Natural killer cell (primary cell): ENCODE measurements around the gene HOMER1. TPM values are rescaled to one million over a fixed set of nuclear protein-coding genes. Genes with fewer than 3 reads are reported as not detected.

ENCODE experiments used
- ATAC-seq, 3 donors: fragments of 150-1000 bp in 2 of 3; fragments of 200-7000 bp in 1 of 3; cut with Tn5 transposase; 1 replicate in 1 of 3; 2 replicates in 2 of 3; pipeline ENCODE4 v1.10.0; 2021; ENCODE audit warnings: mild to moderate bottlenecking in 2 of 3, moderate library complexity in 2 of 3
- DNase-seq, 2 donors: peaks; one replicate each; pipeline versions ENCODE4 v3.0.0 to v3.0.0-alpha.2; 2013 to 2021; ENCODE audit warnings: mixed read lengths in 1 of 2
- H3K27ac ChIP-seq: one replicate; pipeline ENCODE4 v1.5.1; 2013; ENCODE audit warnings: mild to moderate bottlenecking, low read length
- H3K27me3 ChIP-seq: one replicate; pipeline ENCODE4 v1.6.1; 2013; ENCODE audit warnings: low read length; ENCODE audit not compliant: control insufficient read depth, insufficient read depth
- H3K36me3 ChIP-seq: one replicate; pipeline ENCODE4 v1.6.1; 2013; ENCODE audit warnings: low read length; ENCODE audit not compliant: control insufficient read depth, insufficient read depth
- H3K4me1 ChIP-seq: one replicate; pipeline ENCODE4 v1.6.1; 2013; ENCODE audit warnings: low read length; ENCODE audit not compliant: control insufficient read depth, insufficient read depth
- H3K4me3 ChIP-seq: one replicate; pipeline ENCODE4 v1.5.1; 2013; ENCODE audit warnings: low read length
- H3K9me3 ChIP-seq: one replicate; pipeline ENCODE4 v1.6.1; 2013; ENCODE audit warnings: low read length; ENCODE audit not compliant: control insufficient read depth, insufficient read depth
- H3K27ac Mint-ChIP-seq, 2 donors: one replicate each; pipeline ENCODE4 v1.8.0; 2022; ENCODE audit warnings: mild to moderate bottlenecking in 2 of 2, mixed read lengths in 2 of 2, moderate library complexity in 1 of 2
- H3K27me3 Mint-ChIP-seq, 2 donors: one replicate each; pipeline ENCODE4 v1.8.0; 2022; ENCODE audit warnings: low read depth in 2 of 2, mixed read lengths in 2 of 2
- H3K36me3 Mint-ChIP-seq: one replicate; pipeline ENCODE4 v1.8.0; 2022; ENCODE audit warnings: mixed read lengths
- H3K4me1 Mint-ChIP-seq, 2 donors: one replicate each; pipeline ENCODE4 v1.8.0; 2022; ENCODE audit warnings: mixed read lengths in 2 of 2
- H3K4me3 Mint-ChIP-seq: one replicate; pipeline ENCODE4 v1.8.0; 2022; ENCODE audit warnings: mild to moderate bottlenecking, moderate library complexity, mixed read lengths
- H3K9me3 Mint-ChIP-seq, 2 donors: one replicate each; pipeline ENCODE4 v1.8.0; 2022; ENCODE audit warnings: mixed read lengths in 2 of 2
- CTCF ChIP-seq: fragments of 200-600 bp; IDR thresholded peaks from one replicate; pipeline ENCODE4 v1.8.0; 2022; ENCODE audit warnings: antibody characterized with exemption
- WGBS: methylation state at CpG from one replicate; pipeline ENCODE4 v1.1.7; 2013; ENCODE audit warnings: missing lambda C conversion rate; ENCODE audit not compliant: insufficient coverage; 5-methylcytosine and 5-hydroxymethylcytosine counted together
- intact Hi-C: fragments of 100-400 bp; cut with micrococcal nuclease; formaldehyde crosslinking; loops from one replicate; pipeline ENCODE4 v1.14.2; 2022
- total RNA-seq, 4 donors: library from RNA; stranded (reverse); fragments of 120-200 nt in 1 of 4; gene quantifications; one replicate each; pipeline versions ENCODE4 v1.2.3 to v1.2.4, GENCODE V29; 2013 to 2022

Gene HOMER1
- total RNA-seq, 3 donors from 2014 or later (not counting 1 experiment from before 2014, with no cell fraction given), result 3.1 to 5.4 (median 4.3) TPM

GRCh38 chr5:79488058-79488457 lies 25.9 kb downstream of the HOMER1 start:
- H3K27ac Mint-ChIP-seq, result no peak overlapping the region
- intact Hi-C loops, result no loop called here
- H3K4me3 Mint-ChIP-seq, result no peak overlapping the region
- Histone ChIP-seq H3K4me3 (no peak overlapping the region), H3K27me3 (peaks cover 7% of the 10 kb centered on the region), H3K9me3 (no peaks in the 10 kb centered on the region), H3K36me3 (no peaks in the 10 kb centered on the region), H3K27ac (no peak overlapping the region), H3K4me1 (no peaks in the 10 kb centered on the region)
- H3K36me3 Mint-ChIP-seq, result no peaks in the 10 kb centered on the region
- DNase-seq, result no peak
- peaks cover 0 to 3% of the 10 kb centered on the region in 2 donors for H3K9me3 Mint-ChIP-seq
- no peak for TF ChIP-seq CTCF
- no peak for ATAC-seq
- 100% methylated on average over 1 of the region's 3 CpGs for WGBS
- H3K4me1 Mint-ChIP-seq, result no peaks in the 10 kb centered on the region
- H3K27me3 Mint-ChIP-seq, result peaks cover 8 to 10% of the 10 kb centered on the region in 2 donors

- H3K4me3 ChIP-seq, result no peak overlapping the region
- Mint-ChIP-seq H3K9me3 (peaks cover 0 to 3% of the 10 kb centered on the region in 2 donors), H3K27ac (no peak overlapping the region), H3K4me1 (no peaks in the 10 kb centered on the region), H3K27me3 (peaks cover 7 to 10% of the 10 kb centered on the region in 2 donors), H3K4me3 (no peak overlapping the region), H3K36me3 (no peaks in the 10 kb centered on the region)
- no peak for DNase-seq
- TF ChIP-seq CTCF, result no peak
- 90% methylated on average over 2 of the region's 3 CpGs for WGBS
- no peaks in the 10 kb centered on the region for H3K4me1 ChIP-seq
- no peaks in the 10 kb centered on the region for H3K9me3 ChIP-seq
- no peak for ATAC-seq
- intact Hi-C loops, result no loop called here
- H3K36me3 ChIP-seq, result no peaks in the 10 kb centered on the region
- H3K27ac ChIP-seq, result no peak overlapping the region
- H3K27me3 ChIP-seq, result peaks cover 7% of the 10 kb centered on the region
Measured at GRCh38 chr5:79487251-79487650, 26.7 kb downstream of the HOMER1 start.

- no peak for TF ChIP-seq CTCF
- Mint-ChIP-seq H3K27me3 (peaks cover 7 to 13% of the 10 kb centered on the region in 2 donors), H3K4me3 (no peak overlapping the region), H3K36me3 (no peaks in the 10 kb centered on the region), H3K27ac (no peak overlapping the region), H3K9me3 (peaks cover 0 to 3% of the 10 kb centered on the region in 2 donors), H3K4me1 (no peaks in the 10 kb centered on the region)
- Histone ChIP-seq H3K4me3 (no peak overlapping the region), H3K27ac (no peak overlapping the region), H3K27me3 (peaks cover 7% of the 10 kb centered on the region), H3K4me1 (no peaks in the 10 kb centered on the region), H3K36me3 (no peaks in the 10 kb centered on the region), H3K9me3 (no peaks in the 10 kb centered on the region)
- ATAC-seq (no peak), DNase-seq (no peak)
- WGBS, result 82% methylated on average over 1 of the region's 2 CpGs
- intact Hi-C loops, result no loop called here
Measured at GRCh38 chr5:79486116-79486515, 27.8 kb downstream of the HOMER1 start.

GRCh38 chr5:79484731-79485130 lies 29.2 kb downstream of the HOMER1 start:
- H3K4me3 Mint-ChIP-seq, result no peak overlapping the region
- no peak for TF ChIP-seq CTCF
- DNase-seq (no peak), ATAC-seq (no peak)
- Histone ChIP-seq H3K4me3 (no peak overlapping the region), H3K27me3 (peaks cover 7% of the 10 kb centered on the region), H3K4me1 (no peaks in the 10 kb centered on the region), H3K27ac (no peak overlapping the region), H3K36me3 (no peaks in the 10 kb centered on the region), H3K9me3 (no peaks in the 10 kb centered on the region)
- intact Hi-C loops, result no loop called here
- H3K27me3 Mint-ChIP-seq, result peaks cover 10 to 13% of the 10 kb centered on the region in 2 donors
- 90% methylated on average over 1 of the region's 1 CpG for WGBS
- no peaks in the 10 kb centered on the region for H3K36me3 Mint-ChIP-seq
- peaks cover 0 to 3% of the 10 kb centered on the region in 2 donors for H3K9me3 Mint-ChIP-seq
- H3K4me1 Mint-ChIP-seq, result no peaks in the 10 kb centered on the region
- no peak overlapping the region for H3K27ac Mint-ChIP-seq
